ENCODE results near the gene ALG14.

DNA sequence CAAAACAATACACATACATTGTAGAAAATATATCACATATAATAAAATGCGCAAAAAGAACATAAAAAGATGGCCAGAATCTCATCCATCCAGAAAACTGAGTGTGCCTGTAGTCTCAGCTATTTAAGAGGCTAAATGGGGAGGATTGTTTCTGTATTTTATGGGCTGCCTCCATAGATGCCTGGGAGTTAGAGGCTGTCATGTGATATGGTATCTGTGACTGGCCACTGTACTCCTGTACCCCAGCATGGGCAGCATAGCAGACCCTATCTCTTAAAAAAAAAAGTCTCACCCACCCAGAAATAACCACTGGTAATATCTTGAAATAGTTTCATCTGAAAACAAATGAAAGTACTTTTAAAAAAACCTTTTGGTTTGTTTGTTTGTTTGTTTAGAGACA lies 40.9 kb upstream of the ALG14 start:
- TF ChIP-seq SP1 (IDR thresholded peaks at IDR 0.05; ENCODE audit: low read depth) = no peak
- TF ChIP-seq, protein P1, sequence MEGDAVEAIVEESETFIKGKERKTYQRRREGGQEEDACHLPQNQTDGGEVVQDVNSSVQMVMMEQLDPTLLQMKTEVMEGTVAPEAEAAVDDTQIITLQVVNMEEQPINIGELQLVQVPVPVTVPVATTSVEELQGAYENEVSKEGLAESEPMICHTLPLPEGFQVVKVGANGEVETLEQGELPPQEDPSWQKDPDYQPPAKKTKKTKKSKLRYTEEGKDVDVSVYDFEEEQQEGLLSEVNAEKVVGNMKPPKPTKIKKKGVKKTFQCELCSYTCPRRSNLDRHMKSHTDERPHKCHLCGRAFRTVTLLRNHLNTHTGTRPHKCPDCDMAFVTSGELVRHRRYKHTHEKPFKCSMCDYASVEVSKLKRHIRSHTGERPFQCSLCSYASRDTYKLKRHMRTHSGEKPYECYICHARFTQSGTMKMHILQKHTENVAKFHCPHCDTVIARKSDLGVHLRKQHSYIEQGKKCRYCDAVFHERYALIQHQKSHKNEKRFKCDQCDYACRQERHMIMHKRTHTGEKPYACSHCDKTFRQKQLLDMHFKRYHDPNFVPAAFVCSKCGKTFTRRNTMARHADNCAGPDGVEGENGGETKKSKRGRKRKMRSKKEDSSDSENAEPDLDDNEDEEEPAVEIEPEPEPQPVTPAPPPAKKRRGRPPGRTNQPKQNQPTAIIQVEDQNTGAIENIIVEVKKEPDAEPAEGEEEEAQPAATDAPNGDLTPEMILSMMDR (IDR thresholded peaks at IDR 0.05 in 2 of 3, conservative IDR thresholded peaks at IDR 0.05 in 1 of 3; ENCODE audit: borderline replicate concordance in 1 of 3, insufficient read depth in 1 of 3, low read depth in 2 of 3, low read length in 2 of 3) = no peak
- no peak for TF ChIP-seq EZH2 (IDR thresholded peaks at IDR 0.05)
- TF ChIP-seq, protein P2, sequence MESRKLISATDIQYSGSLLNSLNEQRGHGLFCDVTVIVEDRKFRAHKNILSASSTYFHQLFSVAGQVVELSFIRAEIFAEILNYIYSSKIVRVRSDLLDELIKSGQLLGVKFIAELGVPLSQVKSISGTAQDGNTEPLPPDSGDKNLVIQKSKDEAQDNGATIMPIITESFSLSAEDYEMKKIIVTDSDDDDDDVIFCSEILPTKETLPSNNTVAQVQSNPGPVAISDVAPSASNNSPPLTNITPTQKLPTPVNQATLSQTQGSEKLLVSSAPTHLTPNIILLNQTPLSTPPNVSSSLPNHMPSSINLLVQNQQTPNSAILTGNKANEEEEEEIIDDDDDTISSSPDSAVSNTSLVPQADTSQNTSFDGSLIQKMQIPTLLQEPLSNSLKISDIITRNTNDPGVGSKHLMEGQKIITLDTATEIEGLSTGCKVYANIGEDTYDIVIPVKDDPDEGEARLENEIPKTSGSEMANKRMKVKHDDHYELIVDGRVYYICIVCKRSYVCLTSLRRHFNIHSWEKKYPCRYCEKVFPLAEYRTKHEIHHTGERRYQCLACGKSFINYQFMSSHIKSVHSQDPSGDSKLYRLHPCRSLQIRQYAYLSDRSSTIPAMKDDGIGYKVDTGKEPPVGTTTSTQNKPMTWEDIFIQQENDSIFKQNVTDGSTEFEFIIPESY (IDR thresholded peaks at IDR 0.05; ENCODE audit: extremely low read depth, insufficient replicate concordance, low read length) = no peak
- TF ChIP-seq POLR2A (IDR thresholded peaks at IDR 0.05; ENCODE audit: borderline replicate concordance, extremely low read depth, insufficient read depth, insufficient read length) = no peak
- TF ChIP-seq EZH2phosphoT487 (IDR thresholded peaks at IDR 0.05; ENCODE audit: borderline replicate concordance) = no peak
- TF ChIP-seq ELF1 (IDR thresholded peaks at IDR 0.05; ENCODE audit: borderline replicate concordance, low read depth) = no peak

All from HCT116 (cell line).